NCI-H1105 treated with DMSO at 0.1 percent for 48 hours (cell line): ENCODE results near the gene NFASC.

Source experiments
- DNase-seq: peaks from one replicate; lab custom pipeline; 2025; lab: John Stamatoyannopoulos, UW

NFASC gene

GRCh38 chr1:204870160-204870912 is at the start of gene NFASC:
Gene NFASC (plus strand): TSS chr1:204870862. CDS start chr1:204944316, 73,454 bp downstream.
- DNase-seq = no peak

GRCh38 chr1:204821476-204821875 is 49.2 kb upstream of the NFASC start:
- DNase-seq = no peak

- no peak for DNase-seq
Measured at GRCh38 chr1:204821924-204822323, 48.7 kb upstream of the NFASC start.

- DNase-seq = no peak
Measured at GRCh38 chr1:204826970-204827369, 43.7 kb upstream of the NFASC start.

GRCh38 chr1:204828352-204828850 is 42.3 kb upstream of the NFASC start:
- DNase-seq = peak; percentile 66

- DNase-seq = no peak
Measured at GRCh38 chr1:204829133-204829825, 41.4 kb upstream of the NFASC start.

- DNase-seq = peak; percentile 76
Measured at GRCh38 chr1:204830747-204831146, 39.9 kb upstream of the NFASC start.

GRCh38 chr1:204831186-204831585 is 39.5 kb upstream of the NFASC start:
- no peak for DNase-seq

GRCh38 chr1:204834336-204834735 is 36.3 kb upstream of the NFASC start:
- DNase-seq = peak; percentile 15

- no peak for DNase-seq
Measured at GRCh38 chr1:204834752-204835151, 35.9 kb upstream of the NFASC start.

GRCh38 chr1:204835737-204836136 is 34.9 kb upstream of the NFASC start:
- no peak for DNase-seq

GRCh38 chr1:204836856-204837255 is 33.8 kb upstream of the NFASC start:
- DNase-seq = no peak

GRCh38 chr1:204837440-204838084 is 33.1 kb upstream of the NFASC start:
- DNase-seq = no peak

GRCh38 chr1:204841316-204841715 is 29.3 kb upstream of the NFASC start:
- DNase-seq = no peak

GRCh38 chr1:204841798-204842197 is 28.9 kb upstream of the NFASC start:
- no peak for DNase-seq

GRCh38 chr1:204842369-204842768 is 28.3 kb upstream of the NFASC start:
- no peak for DNase-seq

- DNase-seq = no peak
Measured at GRCh38 chr1:204842892-204843291, 27.8 kb upstream of the NFASC start.

- DNase-seq = peak; percentile 43
Measured at GRCh38 chr1:204846546-204846945, 24.1 kb upstream of the NFASC start.

GRCh38 chr1:204848579-204848978 is 22.1 kb upstream of the NFASC start:
- DNase-seq = no peak

- DNase-seq = no peak
Measured at GRCh38 chr1:204852854-204853253, 17.8 kb upstream of the NFASC start.

GRCh38 chr1:204853436-204853835 is 17.2 kb upstream of the NFASC start:
- DNase-seq = peak; percentile 8

- no peak for DNase-seq
Measured at GRCh38 chr1:204854286-204854685, 16.4 kb upstream of the NFASC start.

GRCh38 chr1:204858363-204858821 is 12.3 kb upstream of the NFASC start:
- DNase-seq = no peak
